ENCODE measurements around the gene TXNDC11.
"Not testable (repeated sequence)": the region's sequence is repeated elsewhere in the genome, so short reads cannot be mapped to it uniquely, and the experiment has no call there.

TXNDC11 gene, protein sequence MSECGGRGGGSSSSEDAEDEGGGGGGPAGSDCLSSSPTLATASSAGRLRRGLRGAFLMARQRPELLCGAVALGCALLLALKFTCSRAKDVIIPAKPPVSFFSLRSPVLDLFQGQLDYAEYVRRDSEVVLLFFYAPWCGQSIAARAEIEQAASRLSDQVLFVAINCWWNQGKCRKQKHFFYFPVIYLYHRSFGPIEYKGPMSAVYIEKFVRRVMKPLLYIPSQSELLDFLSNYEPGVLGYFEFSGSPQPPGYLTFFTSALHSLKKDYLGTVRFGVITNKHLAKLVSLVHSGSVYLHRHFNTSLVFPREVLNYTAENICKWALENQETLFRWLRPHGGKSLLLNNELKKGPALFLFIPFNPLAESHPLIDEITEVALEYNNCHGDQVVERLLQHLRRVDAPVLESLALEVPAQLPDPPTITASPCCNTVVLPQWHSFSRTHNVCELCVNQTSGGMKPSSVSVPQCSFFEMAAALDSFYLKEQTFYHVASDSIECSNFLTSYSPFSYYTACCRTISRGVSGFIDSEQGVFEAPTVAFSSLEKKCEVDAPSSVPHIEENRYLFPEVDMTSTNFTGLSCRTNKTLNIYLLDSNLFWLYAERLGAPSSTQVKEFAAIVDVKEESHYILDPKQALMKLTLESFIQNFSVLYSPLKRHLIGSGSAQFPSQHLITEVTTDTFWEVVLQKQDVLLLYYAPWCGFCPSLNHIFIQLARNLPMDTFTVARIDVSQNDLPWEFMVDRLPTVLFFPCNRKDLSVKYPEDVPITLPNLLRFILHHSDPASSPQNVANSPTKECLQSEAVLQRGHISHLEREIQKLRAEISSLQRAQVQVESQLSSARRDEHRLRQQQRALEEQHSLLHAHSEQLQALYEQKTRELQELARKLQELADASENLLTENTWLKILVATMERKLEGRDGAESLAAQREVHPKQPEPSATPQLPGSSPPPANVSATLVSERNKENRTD

DNA sequence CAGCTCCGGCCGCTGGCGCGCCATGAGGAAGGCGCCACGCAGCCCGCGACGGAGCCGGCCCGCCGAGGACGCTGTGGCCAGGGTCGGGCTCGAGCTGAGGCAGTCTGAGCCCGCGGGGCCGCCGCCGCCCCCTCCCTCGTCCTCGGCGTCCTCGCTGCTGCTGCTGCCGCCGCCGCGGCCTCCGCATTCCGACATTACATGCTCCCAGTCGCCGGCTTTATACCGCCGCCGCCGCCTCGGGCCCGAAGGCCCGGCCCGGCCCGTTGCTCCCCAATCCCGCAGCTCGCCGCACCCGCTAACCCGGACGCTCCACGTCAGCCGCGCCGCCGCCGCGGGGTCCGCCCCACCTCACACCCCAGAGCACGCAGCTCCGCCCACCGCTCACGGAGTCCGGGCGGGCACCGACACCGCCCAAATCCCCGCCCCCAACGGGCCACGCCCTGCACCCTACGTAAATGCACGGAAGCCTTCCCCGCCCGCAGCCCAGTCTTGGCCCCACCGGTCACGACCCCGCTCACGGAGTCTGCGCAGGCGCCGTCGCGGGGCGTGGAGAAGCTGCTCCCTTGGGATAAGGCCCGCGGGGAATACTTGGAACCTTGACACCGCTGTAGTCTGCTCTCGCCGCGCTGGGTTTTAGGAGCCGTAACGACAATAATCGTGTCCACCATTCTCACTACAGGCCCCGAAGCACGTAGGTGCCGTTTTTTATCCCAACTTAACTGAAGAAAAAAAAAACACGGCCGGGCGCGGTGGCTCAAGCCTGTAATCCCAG, at the start of gene TXNDC11:
TXNDC11 (minus strand) TSS at position 322 of the 772 bp plus-strand sequence; CDS start at position 195, 127 bp downstream.
- peak; percentile 98 for DNase-seq (ENCODE audit: low spot score)

DNA sequence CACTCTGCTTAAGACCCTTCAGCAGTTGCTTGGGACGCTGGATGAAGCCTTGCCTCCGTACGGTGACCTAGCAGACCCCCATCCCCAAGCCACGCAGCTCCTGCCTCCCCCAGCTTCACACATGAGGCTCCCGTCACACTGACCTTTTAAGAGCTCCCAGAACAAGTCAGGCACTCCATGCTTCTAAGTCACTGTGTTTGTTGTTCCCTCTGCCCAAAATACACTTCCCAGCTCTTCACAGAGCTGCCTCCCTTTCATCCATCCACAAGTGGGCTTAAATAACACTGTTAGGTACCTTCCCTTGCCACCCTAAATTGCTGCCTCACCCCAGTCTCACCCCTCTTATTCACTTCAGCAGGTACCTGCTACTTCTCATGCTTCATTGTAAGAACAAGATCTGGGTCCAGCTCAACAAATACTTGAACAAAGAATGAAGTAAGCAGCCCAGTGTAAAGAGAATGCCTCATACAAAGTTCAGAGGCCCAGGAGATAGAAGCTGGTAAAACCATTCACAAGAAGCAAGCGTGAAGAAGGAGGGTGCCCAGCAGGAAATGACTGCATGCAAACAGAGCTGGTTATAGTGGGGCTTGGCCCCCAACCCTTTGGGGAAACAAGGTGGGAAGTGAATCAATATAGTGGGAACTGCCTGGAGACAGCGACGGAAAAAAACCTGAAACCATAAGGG, 48.6 kb upstream of the TXNDC11 start:
- DNase-seq (ENCODE audit: low spot score), result no peak

DNA sequence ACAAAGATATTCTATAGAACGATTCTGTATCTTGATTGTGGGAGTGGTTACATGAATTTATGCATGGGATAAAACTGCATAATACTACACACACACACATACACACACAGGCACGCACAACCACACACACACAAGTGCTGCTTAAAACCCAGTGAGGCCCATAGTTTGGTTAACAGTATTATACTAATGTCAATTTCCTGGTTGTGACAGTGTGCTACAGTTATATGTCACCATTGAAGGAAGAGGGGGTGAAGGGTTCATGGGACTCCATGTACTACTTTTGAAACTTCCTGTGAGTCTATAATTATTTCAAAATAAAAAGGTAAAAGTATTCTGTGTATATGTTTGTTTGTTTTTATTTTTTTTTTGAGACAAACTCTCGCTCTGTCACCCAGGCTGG, 46.3 kb upstream of the TXNDC11 start:
- no peak for DNase-seq (ENCODE audit: low spot score)

DNA sequence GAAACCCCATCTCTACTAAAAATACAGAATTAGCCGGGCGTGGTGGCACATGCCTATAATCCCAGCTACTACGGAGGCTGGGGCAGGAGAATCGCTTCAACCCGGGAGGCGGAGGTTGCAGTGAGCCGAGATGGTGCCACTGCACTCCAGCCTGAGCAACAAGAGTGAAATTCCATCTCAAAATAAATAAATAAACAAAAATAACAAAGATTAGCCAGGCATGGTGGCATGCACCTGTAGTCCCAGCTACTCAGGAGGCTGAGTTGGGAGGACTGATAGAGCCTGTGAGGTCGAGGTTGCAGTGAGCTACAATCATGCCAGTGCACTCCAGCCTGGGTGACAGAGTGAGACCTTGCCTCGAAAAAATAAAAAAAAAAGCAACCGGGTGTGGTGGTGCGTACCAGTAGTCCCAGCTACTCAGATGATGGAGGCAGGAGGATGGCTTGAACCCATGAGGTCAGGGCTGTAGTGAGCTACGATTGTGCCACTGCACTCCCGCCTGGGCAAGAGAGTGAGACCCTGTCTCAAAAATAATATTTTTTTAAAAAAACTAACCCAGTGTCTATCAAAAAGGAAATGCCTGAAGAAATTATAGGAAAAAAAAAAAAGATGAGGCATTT, 42.4 kb upstream of the TXNDC11 start:
- DNase-seq (ENCODE audit: low spot score), result not testable (repeated sequence)

DNA sequence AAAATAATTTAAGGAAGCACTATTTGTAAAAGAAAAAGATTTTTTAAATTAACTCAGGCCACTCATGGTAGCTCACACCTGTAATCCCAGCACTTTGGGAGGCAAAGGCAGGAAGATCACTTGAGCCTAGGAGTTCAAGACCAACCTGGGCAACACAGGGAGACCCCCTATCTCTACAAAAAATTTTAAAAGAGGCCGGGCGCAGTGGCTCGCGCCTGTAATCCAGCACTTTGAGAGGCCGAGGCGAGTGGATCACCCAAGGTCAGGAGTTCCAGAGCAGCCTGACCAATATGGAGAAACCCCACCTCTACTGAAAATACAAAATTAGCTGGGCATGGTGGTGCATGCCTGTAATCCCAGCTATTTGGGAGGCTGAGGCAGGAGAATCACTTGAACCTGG, 41.7 kb upstream of the TXNDC11 start:
- not testable (repeated sequence) for DNase-seq (ENCODE audit: low spot score)

DNA sequence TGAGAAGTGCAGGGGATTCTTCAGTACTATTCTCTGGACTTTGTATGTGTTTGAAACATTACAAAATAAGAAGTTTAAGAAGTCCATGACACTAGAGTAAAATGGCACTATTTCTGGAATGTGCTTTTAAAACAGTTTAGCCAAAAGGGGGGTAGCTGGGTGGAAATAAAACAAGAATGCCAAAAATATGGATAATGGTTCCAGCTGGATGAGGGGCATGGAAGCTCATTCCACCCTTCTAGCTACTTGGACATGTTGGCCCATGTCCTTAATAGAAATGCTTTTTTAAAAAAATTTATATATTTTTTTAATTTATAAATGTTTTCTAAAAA, 41.3 kb upstream of the TXNDC11 start:
- DNase-seq (ENCODE audit: low spot score), result no peak

DNA sequence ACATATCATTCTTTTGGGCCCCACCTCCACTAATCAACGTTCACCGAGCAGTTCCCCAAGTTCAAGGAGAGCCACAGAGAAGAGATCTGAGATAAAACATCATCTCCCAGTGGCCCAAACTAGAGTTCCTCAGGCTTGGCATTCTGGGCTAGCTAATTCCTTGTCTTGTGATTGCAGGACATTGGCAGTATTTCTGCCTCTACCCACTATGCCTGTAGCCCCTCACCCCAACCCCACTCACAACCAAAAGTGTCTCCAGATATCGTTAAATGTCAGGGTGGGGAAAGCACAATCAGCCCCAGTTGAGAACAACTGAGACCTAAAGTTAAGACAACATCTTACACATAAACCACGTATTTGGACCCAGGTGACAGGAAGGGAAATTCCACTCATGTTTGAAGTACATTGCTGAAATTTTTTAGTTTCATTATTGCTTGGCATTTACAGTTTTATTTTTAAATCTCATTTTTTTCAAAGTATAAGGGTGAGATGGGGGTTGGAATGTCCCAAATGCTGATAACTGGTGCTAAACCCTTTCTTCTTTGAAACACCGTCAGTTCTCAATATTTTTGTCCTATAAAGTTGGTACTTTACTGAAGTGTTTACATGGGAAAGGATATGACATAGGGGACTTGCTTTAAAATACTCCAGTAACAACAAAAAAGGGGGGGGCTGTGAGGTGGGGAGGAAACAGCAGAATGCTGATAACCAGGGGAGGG, 40.8 kb upstream of the TXNDC11 start:
- peak; percentile 71 for DNase-seq (ENCODE audit: low spot score)

DNA sequence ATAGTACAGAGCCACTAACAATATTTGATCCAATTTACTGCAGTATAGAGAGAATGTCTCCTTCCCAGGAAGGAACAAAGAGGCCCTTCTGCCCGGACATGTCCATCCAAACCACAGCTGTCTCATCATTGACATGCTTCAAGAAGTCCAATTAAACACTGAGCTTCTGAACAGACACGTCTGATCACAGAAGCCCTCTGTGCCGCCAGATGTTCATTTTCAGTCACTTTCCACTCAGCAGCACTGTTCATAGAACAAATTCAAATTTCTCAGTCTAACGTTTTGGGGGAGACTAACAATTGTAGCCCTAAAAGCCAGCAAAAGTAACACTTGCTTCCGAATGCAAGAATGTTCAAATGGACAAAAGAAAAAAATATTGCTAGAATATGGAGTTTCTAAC, 39.1 kb upstream of the TXNDC11 start:
- no peak for DNase-seq (ENCODE audit: low spot score)

DNA sequence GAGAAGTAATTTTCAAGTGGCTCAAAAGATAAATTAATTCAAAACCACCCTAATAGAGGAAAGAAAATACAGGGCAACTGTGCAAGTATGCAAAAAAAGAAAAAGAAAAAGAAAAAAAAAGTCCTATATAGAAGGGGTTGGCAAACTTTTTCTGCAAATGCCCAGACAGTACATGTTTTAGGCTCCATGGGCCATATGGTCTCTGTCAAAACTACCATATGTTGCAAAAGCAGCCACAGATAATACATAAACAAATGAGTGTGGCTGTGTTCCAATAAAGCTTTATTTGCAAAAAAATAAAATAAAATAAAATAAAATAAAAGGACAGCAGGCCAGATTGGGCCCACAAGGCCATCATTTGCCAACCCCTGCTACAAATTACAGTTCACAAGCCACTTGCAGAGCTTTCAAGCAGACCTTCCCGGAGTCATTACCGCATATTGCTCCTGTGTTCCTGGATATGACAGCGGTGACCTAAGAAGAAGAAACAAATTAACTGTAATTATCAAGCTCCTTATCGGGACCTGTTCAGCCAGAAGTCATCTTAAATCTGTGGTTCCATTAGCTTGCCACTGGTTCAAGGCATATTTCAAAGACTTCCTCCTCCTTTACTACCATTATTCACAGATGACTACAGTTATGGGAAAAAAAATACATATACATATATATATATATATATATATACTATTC, 38.5 kb upstream of the TXNDC11 start:
- no peak for DNase-seq (ENCODE audit: low spot score)

DNA sequence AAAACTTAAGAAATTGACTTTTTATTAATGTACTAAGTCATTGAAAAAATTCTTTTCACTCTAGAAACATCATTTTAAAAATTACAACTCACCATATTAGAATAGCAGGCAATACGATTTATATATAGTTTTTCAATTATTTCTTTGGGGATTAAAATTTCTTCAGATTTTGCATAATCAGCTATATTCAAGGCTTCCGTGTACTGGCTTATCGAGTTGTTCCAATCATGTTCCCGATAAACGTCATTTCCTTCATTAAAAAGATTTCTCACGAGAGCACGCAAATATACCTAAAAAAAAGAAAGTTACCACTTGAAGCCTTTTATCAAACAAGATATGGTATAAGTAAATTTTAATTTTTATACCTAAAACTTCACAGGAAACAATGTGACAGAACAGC, 36.4 kb upstream of the TXNDC11 start:
- DNase-seq (ENCODE audit: low spot score), result no peak

DNA sequence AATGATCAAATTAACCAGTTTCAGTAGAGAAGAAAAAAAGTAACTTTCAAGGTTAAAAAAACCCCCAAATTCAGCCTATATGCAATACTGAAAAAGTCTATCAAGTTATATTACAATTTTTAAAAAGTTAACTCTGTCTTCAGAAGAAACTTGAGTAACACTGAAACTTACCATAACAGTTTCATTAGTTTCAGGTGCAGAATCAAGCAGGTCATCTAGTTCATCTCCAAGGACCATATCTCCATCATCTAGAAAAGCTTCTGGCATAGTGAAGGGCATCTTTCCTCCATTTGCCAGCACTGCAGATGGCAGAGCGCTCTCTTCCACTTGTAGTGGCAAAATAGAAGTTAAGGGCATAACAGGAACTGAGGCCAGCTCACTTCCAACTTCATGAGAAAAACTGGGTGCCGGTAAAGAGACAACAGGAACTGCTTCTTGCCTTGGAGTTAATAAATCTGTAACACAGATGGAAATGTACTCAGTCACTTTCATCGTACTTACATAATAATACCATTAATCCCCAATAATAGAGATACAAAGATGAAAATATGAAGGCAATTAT, 31.5 kb upstream of the TXNDC11 start:
- no peak for DNase-seq (ENCODE audit: low spot score)

DNA sequence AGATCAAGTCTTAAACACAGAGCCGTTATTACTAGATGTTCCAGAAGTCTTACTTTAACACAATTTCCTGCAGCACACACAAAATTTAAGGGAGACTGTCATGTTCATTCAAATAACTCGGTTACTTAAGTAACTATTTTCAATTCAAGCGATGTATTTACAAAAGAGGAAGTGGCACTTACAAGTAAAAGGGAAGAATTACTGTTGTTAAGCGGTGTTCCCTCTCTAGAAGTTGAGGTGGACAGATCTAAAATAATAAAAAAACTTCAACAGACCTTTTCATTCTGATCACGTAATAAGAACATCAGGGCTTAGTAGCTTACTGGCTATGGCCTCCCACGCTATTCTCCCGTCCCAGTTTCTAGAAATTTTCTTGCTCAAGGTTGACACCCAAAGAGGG, 26.2 kb upstream of the TXNDC11 start:
- DNase-seq (ENCODE audit: low spot score), result no peak

DNA sequence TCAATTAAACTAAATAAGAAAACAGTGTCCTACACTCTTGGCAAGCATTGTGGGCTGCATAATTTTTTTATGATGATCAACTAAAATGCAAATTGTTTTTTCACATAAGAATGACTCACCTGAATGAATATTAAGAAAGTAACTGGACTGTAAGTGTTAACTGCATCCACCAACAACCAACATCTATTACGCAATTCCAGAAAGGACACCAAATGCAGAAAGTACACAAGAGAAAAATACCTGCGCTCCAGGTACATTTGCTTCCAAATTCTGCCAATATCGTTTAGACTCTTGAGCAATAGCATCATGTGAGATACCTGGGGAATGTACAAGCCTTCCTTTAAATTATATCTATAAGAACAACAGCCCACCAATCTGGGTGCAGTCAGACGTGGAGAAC, 19.8 kb upstream of the TXNDC11 start:
- no peak for DNase-seq (ENCODE audit: low spot score)

DNA sequence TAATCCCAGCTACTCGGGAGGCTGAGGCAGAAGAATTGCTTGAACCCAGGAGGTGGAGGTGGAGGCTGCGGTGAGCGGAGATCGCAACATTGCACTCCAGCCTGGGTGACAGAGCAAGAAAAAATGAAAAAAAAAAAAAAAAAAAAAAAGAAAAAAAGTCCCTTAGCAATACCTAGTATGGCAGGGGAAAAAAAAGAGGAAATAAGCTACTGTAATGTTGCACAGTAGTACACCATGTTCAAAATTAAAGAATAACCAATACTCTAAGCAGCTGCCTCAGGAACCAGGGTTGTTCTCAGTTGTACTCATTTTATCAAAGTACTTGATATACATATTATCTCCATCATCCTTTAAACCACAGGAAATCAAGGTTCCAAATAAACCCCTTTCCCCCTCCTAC, 17.3 kb upstream of the TXNDC11 start:
- DNase-seq (ENCODE audit: low spot score), result no peak

DNA sequence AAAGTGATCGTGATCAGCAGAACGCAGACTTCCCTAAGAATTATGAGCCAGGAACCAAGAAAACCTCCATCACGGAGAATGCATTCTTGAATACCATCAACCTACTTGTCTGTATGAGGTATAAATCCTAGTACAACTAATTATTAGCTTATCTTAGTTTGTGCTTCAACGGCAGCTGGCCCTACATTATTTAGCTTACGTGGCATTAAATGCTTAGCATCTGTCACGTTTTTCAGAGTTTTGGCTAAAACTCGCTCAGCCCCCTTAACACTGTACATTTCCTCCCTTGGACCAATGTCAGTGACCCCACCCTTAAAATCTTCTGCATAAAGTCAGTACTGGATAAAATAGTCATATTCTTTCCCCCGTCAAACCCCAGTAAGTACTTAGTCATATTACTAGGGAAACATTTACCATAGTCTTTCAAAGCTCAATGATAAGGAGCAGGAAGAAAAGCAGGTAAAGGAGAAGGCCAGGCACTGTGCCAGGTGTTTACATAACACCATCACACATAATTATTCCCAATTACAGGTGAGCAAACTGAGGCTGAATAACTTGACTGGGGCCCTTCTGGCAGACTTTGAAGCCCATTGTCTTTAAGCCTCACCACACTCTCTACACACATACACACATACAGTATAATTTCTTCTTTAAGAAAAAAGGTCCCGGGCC, 16.6 kb upstream of the TXNDC11 start:
- no peak for DNase-seq (ENCODE audit: low spot score)

DNA sequence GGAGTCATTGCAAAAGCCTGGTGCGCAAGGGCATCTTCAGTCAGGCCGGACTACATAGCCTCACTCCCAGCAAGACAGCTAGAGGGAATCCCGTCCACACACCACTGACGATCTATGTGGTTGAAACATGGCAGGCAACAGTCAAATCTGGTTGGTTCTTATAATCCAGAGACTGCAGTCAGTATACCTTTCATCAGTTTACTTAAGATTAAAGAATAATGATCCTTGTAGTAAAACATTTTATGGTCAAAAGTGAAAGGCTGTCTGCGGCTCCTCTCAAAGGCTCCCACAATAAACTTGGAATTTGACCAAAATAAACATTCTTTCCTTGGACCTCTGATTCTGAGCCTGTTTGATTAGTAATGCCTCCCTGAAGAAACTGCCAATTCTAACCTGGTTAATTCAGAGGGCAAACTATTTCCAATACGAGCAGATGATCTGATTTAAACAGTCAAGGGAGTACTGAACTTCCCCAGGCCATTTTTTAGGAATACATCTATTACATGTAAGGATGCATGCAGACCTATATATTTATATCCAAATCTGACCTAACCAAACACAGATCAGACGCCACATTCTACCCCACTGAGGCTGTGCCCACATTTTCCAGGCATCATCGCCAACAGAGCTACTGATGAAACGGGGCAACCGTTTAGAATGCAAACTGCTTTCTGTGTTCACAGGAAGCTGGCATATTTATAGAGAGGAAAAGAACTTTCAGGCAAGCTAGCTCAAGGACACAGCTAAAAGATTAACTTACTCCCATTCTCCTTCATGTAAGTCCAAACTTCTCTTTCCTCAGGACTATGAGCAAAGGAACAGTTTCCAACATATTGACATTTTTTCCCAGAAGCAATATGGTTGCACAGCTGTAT, 15.3 kb upstream of the TXNDC11 start:
- no peak for DNase-seq (ENCODE audit: low spot score)

DNA sequence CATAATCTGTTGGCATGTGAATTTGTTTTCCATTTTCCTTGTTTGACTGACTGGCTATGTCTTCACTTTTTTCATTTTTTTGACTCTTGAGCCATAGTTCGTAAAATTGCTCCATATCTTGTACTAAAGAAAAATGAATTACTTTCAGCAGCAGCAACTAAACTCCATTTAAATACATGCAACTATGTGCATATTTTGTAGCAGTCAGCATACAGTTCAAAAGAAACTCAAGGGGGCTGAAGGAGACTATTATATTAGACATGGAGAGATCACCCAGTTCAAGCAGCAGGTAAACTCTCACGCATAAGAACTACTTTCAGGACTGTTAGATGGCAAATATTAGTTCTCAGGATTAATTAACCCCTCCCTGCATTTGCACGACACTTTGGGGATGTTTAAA, 13.6 kb upstream of the TXNDC11 start:
- no peak for DNase-seq (ENCODE audit: low spot score)
